ENCODE results near the gene ADCY9.
"Not testable (repeated sequence)": the region's sequence is repeated elsewhere in the genome, so short reads cannot be mapped to it uniquely, and the experiment has no call there.

Gene ADCY9

GRCh38 chr16:3963886-3964685, 152.2 kb downstream of the ADCY9 start:
- TF ChIP-seq CTCF (IDR thresholded peaks at IDR 0.05; ENCODE audit: insufficient read depth, low read depth, low read length, missing control alignments) = no peak
- H3K4me3 ChIP-seq (ENCODE audit: low read length) = no peak overlapping the region
- no peak for DNase-seq (ENCODE audit: low read depth)

- DNase-seq (ENCODE audit: low read depth) = no peak
- no peak for TF ChIP-seq CTCF (IDR thresholded peaks at IDR 0.05; ENCODE audit: insufficient read depth, low read depth, low read length, missing control alignments)
These were observed 153.0 kb downstream of the ADCY9 start for GRCh38 chr16:3963203-3963602.

GRCh38 chr16:3961449-3961849, 154.8 kb downstream of the ADCY9 start:
- no peak for DNase-seq (ENCODE audit: low read depth)
- no peak for TF ChIP-seq CTCF (IDR thresholded peaks at IDR 0.05; ENCODE audit: insufficient read depth, low read depth, low read length, missing control alignments)
- no peak overlapping the region for H3K4me3 ChIP-seq (ENCODE audit: low read length)

More at GRCh38 chr16:3963203-3963602, 153.0 kb downstream of the ADCY9 start:
- no peak overlapping the region for H3K4me3 ChIP-seq (ENCODE audit: low read length)

GRCh38 chr16:3959926-3960590, 156.2 kb downstream of the ADCY9 start:
- H3K4me3 ChIP-seq (ENCODE audit: low read length) = peak overlapping the region; percentile 44
- not testable (repeated sequence) for DNase-seq (ENCODE audit: low read depth)

- peak; percentile 51 for DNase-seq (ENCODE audit: low read depth)
- TF ChIP-seq CTCF (IDR thresholded peaks at IDR 0.05; ENCODE audit: insufficient read depth, low read depth, low read length, missing control alignments) = no peak
- H3K4me3 ChIP-seq (ENCODE audit: low read length) = no peak overlapping the region
These were observed 157.1 kb downstream of the ADCY9 start for GRCh38 chr16:3959148-3959547.

GRCh38 chr16:3957344-3957980, 158.8 kb downstream of the ADCY9 start:
- no peak for DNase-seq (ENCODE audit: low read depth)
- TF ChIP-seq CTCF (IDR thresholded peaks at IDR 0.05; ENCODE audit: insufficient read depth, low read depth, low read length, missing control alignments) = no peak
- no peak overlapping the region for H3K4me3 ChIP-seq (ENCODE audit: low read length)

- no peak overlapping the region for H3K4me3 ChIP-seq (ENCODE audit: low read length)
- DNase-seq (ENCODE audit: low read depth) = peak; percentile 34
- no peak for TF ChIP-seq CTCF (IDR thresholded peaks at IDR 0.05; ENCODE audit: insufficient read depth, low read depth, low read length, missing control alignments)
These were observed 161.8 kb downstream of the ADCY9 start for GRCh38 chr16:3954411-3954921.

All from epithelial cell of esophagus (primary cell).